Naive thymus-derived CD4-positive, alpha-beta T cell (primary cell): ENCODE data around the gene HOXA2. TPM values are rescaled to one million over a fixed set of nuclear protein-coding genes. Genes with fewer than 3 reads are reported as not detected.

ENCODE experiments used
- ATAC-seq: fragments of 150-1000 bp; cut with Tn5 transposase; 2 replicates; pipeline ENCODE4 v1.10.0; 2021; ENCODE audit warnings: mild to moderate bottlenecking, moderate library complexity
- CTCF ChIA-PET: fragments of 350-600 bp; sonication (Branson Sonifier 250); formaldehyde crosslinking; loops from one replicate; lab custom pipeline; 2021; ENCODE audit warnings: antibody characterized with exemption; lab: Charles Lee
- POLR2A ChIA-PET: fragments of 350-600 bp; sonication (Branson Sonifier 250); formaldehyde crosslinking; loops from one replicate; lab custom pipeline; 2021; ENCODE audit warnings: antibody characterized with exemption, inconsistent platforms; lab: Charles Lee
- DNase-seq, 9 donors: peaks; one replicate each; pipeline versions ENCODE4 v3.0.0 to v3.0.0-alpha.2; 2020 to 2022; ENCODE audit warnings: mixed read lengths in 1 of 9
- H3K27ac ChIP-seq: one replicate; pipeline ENCODE4 v1.7.0; 2013; ENCODE audit warnings: mild to moderate bottlenecking, low read depth, low read length, moderate library complexity
- H3K27me3 ChIP-seq, 2 donors: one replicate each; pipeline ENCODE4 v1.7.0; 2013; ENCODE audit warnings: low read length in 2 of 2, mild to moderate bottlenecking in 2 of 2, moderate library complexity in 2 of 2; ENCODE audit not compliant: control insufficient read depth in 2 of 2, insufficient read depth in 2 of 2
- H3K36me3 ChIP-seq, 3 experiments: 1 replicate in 2 of 3; 2 replicates in 1 of 3; pipeline ENCODE4 v1.7.0; 2013; ENCODE audit warnings: low read length in 3 of 3, mild to moderate bottlenecking in 3 of 3, moderate library complexity in 1 of 3; ENCODE audit not compliant: insufficient read depth in 3 of 3, control insufficient read depth in 2 of 3
- H3K4me1 ChIP-seq, 2 donors: one replicate each; pipeline ENCODE4 v1.7.0; 2013; ENCODE audit warnings: low read length in 2 of 2, mild to moderate bottlenecking in 2 of 2, moderate library complexity in 1 of 2; ENCODE audit not compliant: control insufficient read depth in 2 of 2, insufficient read depth in 2 of 2
- H3K4me3 ChIP-seq: 2 replicates; pipeline ENCODE4 v1.7.0; 2013; ENCODE audit warnings: mild to moderate bottlenecking, low read length
- H3K9me3 ChIP-seq, 3 experiments: 1 replicate in 2 of 3; 2 replicates in 1 of 3; pipeline ENCODE4 v1.7.0; 2013; ENCODE audit warnings: low read length in 3 of 3; ENCODE audit not compliant: control insufficient read depth in 2 of 3
- H3K27ac Mint-ChIP-seq, 9 donors: one replicate each; pipeline ENCODE4 v1.8.0; 2020 to 2022; ENCODE audit warnings: mixed read lengths in 9 of 9, mild to moderate bottlenecking in 8 of 9, moderate library complexity in 5 of 9, inconsistent platforms in 2 of 9
- H3K27me3 Mint-ChIP-seq, 5 donors: one replicate each; pipeline ENCODE4 v1.8.0; 2021 to 2022; ENCODE audit warnings: mixed read lengths in 5 of 5, mild to moderate bottlenecking in 1 of 5
- H3K36me3 Mint-ChIP-seq, 5 donors: one replicate each; pipeline ENCODE4 v1.8.0; 2020 to 2022; ENCODE audit warnings: mixed read lengths in 5 of 5, mild to moderate bottlenecking in 3 of 5, inconsistent platforms in 1 of 5
- H3K4me1 Mint-ChIP-seq, 7 donors: one replicate each; pipeline ENCODE4 v1.8.0; 2020 to 2022; ENCODE audit warnings: mixed read lengths in 7 of 7, mild to moderate bottlenecking in 3 of 7, inconsistent platforms in 1 of 7
- H3K4me3 Mint-ChIP-seq, 10 donors: one replicate each; pipeline ENCODE4 v1.8.0; 2020 to 2022; ENCODE audit warnings: mild to moderate bottlenecking in 10 of 10, mixed read lengths in 10 of 10, moderate library complexity in 6 of 10, inconsistent platforms in 2 of 10
- H3K9me3 Mint-ChIP-seq, 11 donors: one replicate each; pipeline ENCODE4 v1.8.0; 2020 to 2022; ENCODE audit warnings: mixed read lengths in 11 of 11, mild to moderate bottlenecking in 4 of 11, inconsistent platforms in 1 of 11, moderate library complexity in 1 of 11
- intact Hi-C, 2 donors: fragments of 100-400 bp; cut with micrococcal nuclease; formaldehyde crosslinking; loops; one replicate each; pipeline ENCODE4 v1.15.1; 2023
- polyA plus RNA-seq, 2 donors: library from polyadenylated mRNA; unstranded; fragments of 300-500 nt; fragmentation: Illumina TruSeq; gene quantifications; one replicate each; pipeline ENCODE4 v1.2.3, GENCODE V29; 2021
- total RNA-seq, 6 experiments: library from RNA in 5 of 6; stranded (reverse) in 5 of 6; gene quantifications; 1 replicate in 5 of 6; 2 replicates in 1 of 6; pipeline ENCODE4 v1.2.3 and lab custom pipeline; 2021 to 2026

Gene HOXA2
- not detected for total RNA-seq
- polyA plus RNA-seq: not detected
- total RNA-seq (lab: John Stamatoyannopoulos, UW): not detected

DNA sequence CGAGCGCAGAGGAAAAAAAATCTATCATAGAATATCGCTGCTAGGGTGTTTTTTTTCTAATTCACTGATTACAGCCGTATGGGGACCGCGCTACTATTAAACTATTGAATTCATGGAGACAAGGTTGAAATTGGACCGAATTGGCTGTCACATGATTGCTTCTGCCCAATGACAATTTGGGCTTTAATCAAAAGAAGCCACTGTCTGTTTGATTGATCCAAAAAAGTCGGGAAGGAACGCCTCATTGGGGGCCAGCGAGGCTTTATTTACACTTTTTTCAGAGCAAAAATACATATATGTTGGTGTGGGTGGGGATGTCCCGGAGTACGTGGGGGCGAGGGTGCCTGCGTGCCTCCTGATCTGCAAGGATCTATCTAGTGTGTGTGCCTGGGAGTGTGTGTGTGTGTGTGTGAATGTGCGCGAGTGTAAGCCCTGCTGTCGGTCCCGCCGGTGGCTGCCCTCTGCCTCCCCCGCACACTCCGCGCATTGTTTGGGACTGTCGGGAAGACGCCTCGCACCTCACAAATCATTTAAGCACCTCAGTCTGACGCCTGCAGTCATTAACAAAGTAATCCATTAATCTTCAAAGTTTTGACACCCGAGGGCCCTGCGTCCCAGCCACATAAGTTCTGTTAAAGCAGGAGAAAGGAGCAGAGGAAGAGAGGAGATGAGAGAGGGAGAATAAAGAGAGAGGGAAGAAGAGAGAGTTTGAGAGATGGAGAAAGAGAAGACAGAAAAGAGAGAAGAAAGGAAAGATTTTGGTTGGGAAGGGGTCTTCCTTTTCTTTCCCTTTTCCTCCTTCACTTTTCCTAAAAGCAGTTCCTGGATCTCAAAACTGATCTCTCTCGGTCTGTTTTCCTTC is at the start of gene HOXA2:
TSS of gene HOXA2 (minus strand) at position 103 of the 862 bp plus-strand sequence. CDS start 183 bp downstream, outside the sequence.
- H3K27me3 ChIP-seq: peaks cover 5 to 25% of the 10 kb centered on the region in 2 donors

DNA sequence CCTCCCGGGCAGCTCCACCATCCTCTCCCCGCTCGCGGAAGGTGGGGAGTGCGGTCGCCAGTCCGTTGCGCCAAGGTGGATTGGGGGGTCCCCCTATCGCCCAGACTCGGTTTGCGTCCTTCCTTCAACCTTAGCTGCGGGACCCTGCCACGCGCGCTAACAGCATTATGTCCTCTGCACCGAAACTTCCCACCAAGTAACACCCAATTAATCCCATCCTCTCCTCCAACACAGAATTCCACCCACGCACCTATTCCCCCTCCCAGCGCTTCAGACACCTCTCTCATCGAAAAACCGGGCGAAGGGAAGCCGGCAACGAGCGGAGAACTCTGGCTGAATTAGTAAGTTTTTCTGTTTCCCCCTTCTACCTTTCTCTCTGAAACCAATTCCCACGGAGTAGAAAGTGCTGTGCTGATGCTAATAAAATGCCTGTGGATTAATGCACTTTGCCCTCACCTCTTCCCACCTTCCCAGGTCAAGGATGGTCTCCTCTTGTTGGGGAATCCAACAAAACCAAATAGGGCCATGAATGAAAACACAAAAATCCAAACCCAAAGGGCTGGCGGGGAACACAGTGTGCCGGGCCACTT is 49.0 kb upstream of the HOXA2 start:
- Mint-ChIP-seq H3K36me3 (peaks cover 0 to 3% (median 0%) of the 10 kb centered on the region in 5 donors), H3K9me3 (peaks cover 0 to 4% (median 0%) of the 10 kb centered on the region in 11 donors), H3K27ac (peak overlapping the region in 3 of 9 donors; percentile 2 to 79 (median 69)), H3K27me3 (peaks cover 74 to 93% (median 90%) of the 10 kb centered on the region in 5 donors), H3K4me3 (peak overlapping the region; percentile 47 to 80 (median 77)), H3K4me1 (peaks cover 18 to 70% (median 49%) of the 10 kb centered on the region in 7 donors)
- H3K27ac ChIP-seq: no peak overlapping the region
- intact Hi-C loops: loop anchor here (2.0 to 5.0 kb wide), 2 partner anchors 36 to 53 kb away; partner anchors contain the start of gene HOXA11 (in 2 of the 2)
- no peaks in the 10 kb centered on the region for H3K9me3 ChIP-seq
- peak in 2 of 9 donors; percentile 9 to 13 for DNase-seq
- no peaks in the 10 kb centered on the region for H3K36me3 ChIP-seq
- POLR2A ChIA-PET: no interaction called here
- ATAC-seq: no peak
- peaks cover 38 to 51% of the 10 kb centered on the region in 2 donors for H3K4me1 ChIP-seq
- peaks cover 58 to 76% of the 10 kb centered on the region in 2 donors for H3K27me3 ChIP-seq
- CTCF ChIA-PET: interaction anchor here (0.6 to 4.2 kb wide), 4 partner anchors 10 to 1017 kb away, joined by 3 to 42 read pairs (median 4); no protein-coding TSS in a partner anchor
- H3K4me3 ChIP-seq: peak overlapping the region; percentile 75

More for the DNA sequence above, at the start of gene HOXA2:
- ChIA-PET POLR2A (no interaction called here), CTCF (no interaction called here)
- no peak for DNase-seq
- peaks cover 0 to 13% of the 10 kb centered on the region in 2 donors for H3K4me1 ChIP-seq
- H3K9me3 Mint-ChIP-seq: peaks cover 0 to 8% (median 0%) of the 10 kb centered on the region in 11 donors
- peak within 1 kb of the TSS in 9 of 10 donors; percentile 11 to 83 (median 60) for H3K4me3 Mint-ChIP-seq
- no peaks in the 10 kb centered on the region for H3K9me3 ChIP-seq
- no peak within 1 kb of the TSS for H3K4me3 ChIP-seq
- ATAC-seq: no peak
- peaks cover 8 to 30% (median 20%) of the 10 kb centered on the region in 5 donors for H3K36me3 Mint-ChIP-seq
- no peaks in the 10 kb centered on the region for H3K36me3 ChIP-seq
- peaks cover 9 to 31% (median 23%) of the 10 kb centered on the region in 7 donors for H3K4me1 Mint-ChIP-seq
- peaks cover 74 to 88% (median 82%) of the 10 kb centered on the region in 5 donors for H3K27me3 Mint-ChIP-seq
- H3K27ac Mint-ChIP-seq: no peak within 1 kb of the TSS
- H3K27ac ChIP-seq: no peak within 1 kb of the TSS
- intact Hi-C loops: no loop called here

DNA sequence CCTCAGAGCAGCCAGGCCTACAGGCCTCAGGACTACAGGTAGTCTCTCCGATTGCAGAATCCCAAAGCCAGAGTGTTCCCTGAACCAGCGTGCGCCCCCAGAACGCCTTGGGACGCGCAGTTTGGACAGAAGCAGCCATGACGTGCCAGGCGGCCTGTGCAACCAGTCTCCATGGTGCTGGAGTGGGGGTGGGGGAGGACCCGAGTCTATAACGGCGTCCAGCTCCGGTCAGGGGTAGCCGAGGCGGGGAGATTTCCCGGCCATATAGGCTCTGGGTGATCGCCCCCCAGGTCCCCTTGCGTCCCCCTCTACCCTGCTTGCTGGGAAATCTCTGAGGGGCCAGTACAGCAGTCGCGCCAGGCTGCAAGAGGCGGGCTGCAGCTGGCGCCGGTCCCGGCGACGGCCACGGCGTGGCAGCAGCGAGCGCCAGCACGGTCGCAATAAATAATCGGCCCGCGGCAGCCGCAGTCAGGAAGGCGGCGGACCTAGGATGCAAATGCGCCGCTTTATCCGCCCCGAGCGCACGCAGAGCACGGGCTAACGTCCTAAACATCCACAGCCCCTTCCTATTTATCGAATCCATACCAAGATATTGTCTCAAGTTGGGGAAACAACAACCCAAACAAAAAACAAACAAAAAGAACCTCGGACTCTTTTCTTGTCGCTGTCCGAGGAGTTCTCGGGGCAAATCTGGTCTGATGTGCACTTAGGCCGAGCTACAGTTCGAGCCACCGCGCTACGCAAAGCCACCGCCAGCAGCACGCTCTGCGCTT is 48.3 kb upstream of the HOXA2 start:
- Mint-ChIP-seq H3K36me3 (peaks cover 0 to 3% (median 0%) of the 10 kb centered on the region in 5 donors), H3K4me1 (peaks cover 18 to 65% (median 47%) of the 10 kb centered on the region in 7 donors), H3K9me3 (peaks cover 0 to 4% (median 0%) of the 10 kb centered on the region in 11 donors), H3K27ac (peak overlapping the region in 2 of 9 donors; percentile 32 to 79), H3K4me3 (peak overlapping the region; percentile 47 to 80 (median 77)), H3K27me3 (peaks cover 81 to 93% (median 90%) of the 10 kb centered on the region in 5 donors)
- DNase-seq (peak in 8 of 9 donors; percentile 34 to 74 (median 62)), ATAC-seq (peak; percentile 89)
- no peaks in the 10 kb centered on the region for H3K36me3 ChIP-seq
- no peak overlapping the region for H3K27ac ChIP-seq
- peak overlapping the region; percentile 75 for H3K4me3 ChIP-seq
- H3K4me1 ChIP-seq: peaks cover 34 to 44% of the 10 kb centered on the region in 2 donors
- intact Hi-C loops: loop anchor here (1.0 to 5.0 kb wide), 3 partner anchors 11 to 52 kb away; partner anchors contain the start of gene HOXA11 (in 2 of the 2)
- POLR2A ChIA-PET: no interaction called here
- CTCF ChIA-PET: interaction anchor here (0.6 to 4.2 kb wide), 5 partner anchors 8 to 1018 kb away, joined by 3 to 42 read pairs (median 4); no protein-coding TSS in a partner anchor
- H3K9me3 ChIP-seq: no peaks in the 10 kb centered on the region
- peaks cover 52 to 73% of the 10 kb centered on the region in 2 donors for H3K27me3 ChIP-seq

DNA sequence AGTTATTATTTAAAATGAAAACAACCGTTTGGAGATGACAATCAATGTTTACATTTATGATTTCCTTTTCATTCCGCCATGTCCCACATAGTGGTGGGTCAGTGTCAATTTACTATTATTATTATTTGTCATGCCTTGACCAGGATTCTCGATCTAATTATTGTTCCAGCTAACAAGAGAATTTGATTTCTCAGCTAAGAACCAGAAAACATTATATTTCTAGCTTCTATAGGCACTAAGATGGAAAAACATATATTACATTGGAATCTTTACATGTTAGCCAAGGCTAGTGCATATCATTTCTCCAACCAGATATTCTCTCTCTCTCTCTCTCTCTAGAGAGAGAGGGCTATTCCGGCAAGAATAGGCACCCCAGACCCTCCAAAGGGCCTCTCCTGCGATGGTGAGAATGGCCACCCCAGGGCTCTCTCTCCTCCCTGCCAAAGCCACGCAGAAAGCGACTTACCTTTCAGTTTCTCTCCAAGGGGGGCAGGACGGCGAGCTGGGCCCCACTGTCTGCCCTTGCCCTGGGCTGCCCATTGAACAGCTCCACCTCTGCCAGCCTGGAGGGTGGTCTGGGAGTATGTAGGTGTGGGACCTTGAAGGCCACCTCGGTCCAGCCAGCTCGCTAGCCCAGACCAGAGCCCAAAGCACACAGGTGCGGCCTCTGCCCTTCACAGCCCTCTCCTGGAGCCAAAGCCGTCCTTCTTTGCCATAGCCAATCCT is 47.5 kb upstream of the HOXA2 start:
- intact Hi-C loops: loop anchor here (1.0 to 5.0 kb wide), 3 partner anchors 11 to 51 kb away; partner anchors contain the start of gene HOXA11 (in 2 of the 2)
- no peak for DNase-seq
- Mint-ChIP-seq H3K27me3 (peaks cover 78 to 90% (median 85%) of the 10 kb centered on the region in 5 donors), H3K4me3 (peak overlapping the region; percentile 29 to 80 (median 77)), H3K4me1 (peaks cover 16 to 58% (median 40%) of the 10 kb centered on the region in 7 donors), H3K9me3 (peaks cover 0 to 3% (median 0%) of the 10 kb centered on the region in 11 donors), H3K36me3 (peaks cover 0 to 3% (median 0%) of the 10 kb centered on the region in 5 donors), H3K27ac (peak overlapping the region in 1 of 9 donors; percentile 38)
- CTCF ChIA-PET: interaction anchor here (0.6 to 4.2 kb wide), 9 partner anchors 9 to 463 kb away, joined by 3 to 42 read pairs (median 3); no protein-coding TSS in a partner anchor
- H3K4me1 ChIP-seq: peaks cover 26 to 37% of the 10 kb centered on the region in 2 donors
- no peak for ATAC-seq
- no peak overlapping the region for H3K27ac ChIP-seq
- no peaks in the 10 kb centered on the region for H3K9me3 ChIP-seq
- peak overlapping the region; percentile 75 for H3K4me3 ChIP-seq
- peaks cover 44 to 66% of the 10 kb centered on the region in 2 donors for H3K27me3 ChIP-seq
- POLR2A ChIA-PET: interaction anchor here (0.7 kb wide), 1 partner anchor 56 kb away, joined by 3 read pairs; no protein-coding TSS in a partner anchor
- no peaks in the 10 kb centered on the region for H3K36me3 ChIP-seq

DNA sequence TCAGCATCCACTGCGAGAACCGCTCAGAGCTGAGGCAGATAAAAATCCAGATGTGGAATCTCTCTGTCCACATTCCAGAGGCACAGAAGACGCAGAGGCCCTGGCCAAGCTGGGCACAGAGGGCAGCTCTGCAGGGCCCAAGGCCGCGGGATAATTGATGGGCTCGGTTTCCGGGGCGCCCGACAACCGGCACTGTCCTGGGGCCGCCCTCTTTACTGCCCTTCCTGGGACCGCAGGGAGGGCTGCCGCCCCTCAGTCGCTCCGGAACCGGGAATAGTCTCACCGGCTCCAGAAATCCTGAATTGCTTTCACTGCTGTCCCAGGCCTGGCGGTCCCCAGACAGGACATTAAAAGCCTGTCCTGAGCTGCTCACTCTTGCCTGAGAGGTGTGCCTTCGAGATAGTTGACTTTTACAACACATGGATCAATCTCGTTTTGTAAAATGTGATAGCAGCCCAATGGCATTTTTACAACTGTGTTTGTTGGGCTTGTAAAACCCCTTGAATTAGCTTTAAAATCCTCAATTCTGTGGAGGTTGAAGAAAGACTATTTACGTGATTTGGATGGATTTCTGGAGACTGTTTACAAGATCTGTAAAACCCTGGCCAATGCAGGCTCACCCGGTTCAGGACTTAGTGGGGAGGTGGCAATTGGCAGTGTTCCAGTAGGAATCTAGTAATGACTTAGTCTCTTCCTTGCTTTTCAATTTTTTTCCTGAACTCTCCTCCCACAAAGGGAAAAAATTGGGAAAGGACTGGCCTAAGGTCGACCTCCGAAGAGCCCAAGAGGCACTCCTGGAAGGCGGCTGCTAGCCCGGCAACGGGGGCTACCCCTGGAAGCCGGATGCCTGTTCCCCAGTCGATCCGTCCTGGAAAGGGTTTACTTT is 46.5 kb upstream of the HOXA2 start:
- ChIA-PET CTCF (interaction anchor here (0.6 to 4.2 kb wide), 7 partner anchors 10 to 765 kb away, joined by 3 to 42 read pairs (median 3); no protein-coding TSS in a partner anchor), POLR2A (interaction anchor here (0.7 to 0.8 kb wide), 2 partner anchors 20 to 57 kb away, joined by 3 read pairs; no protein-coding TSS in a partner anchor)
- no peak for DNase-seq
- H3K27me3 ChIP-seq: peaks cover 35 to 56% of the 10 kb centered on the region in 2 donors
- no peak overlapping the region for H3K27ac ChIP-seq
- Mint-ChIP-seq H3K36me3 (peaks cover 0 to 3% (median 0%) of the 10 kb centered on the region in 5 donors), H3K27ac (no peak overlapping the region), H3K4me1 (peaks cover 10 to 48% (median 32%) of the 10 kb centered on the region in 7 donors), H3K9me3 (peaks cover 0 to 3% (median 0%) of the 10 kb centered on the region in 11 donors), H3K27me3 (peaks cover 70 to 86% (median 75%) of the 10 kb centered on the region in 5 donors), H3K4me3 (peak overlapping the region in 4 of 10 donors; percentile 26 to 82 (median 68))
- intact Hi-C loops: no loop called here
- H3K36me3 ChIP-seq: no peaks in the 10 kb centered on the region
- H3K9me3 ChIP-seq: no peaks in the 10 kb centered on the region
- no peak for ATAC-seq
- no peak overlapping the region for H3K4me3 ChIP-seq
- H3K4me1 ChIP-seq: peaks cover 23 to 28% of the 10 kb centered on the region in 2 donors
